Glomerular endothelial cell (primary cell): ENCODE results near the gene RXFP4. TPM values are rescaled to one million over a fixed set of nuclear protein-coding genes. Genes with fewer than 3 reads are reported as not detected.
"Not testable (repeated sequence)": the region's sequence is repeated elsewhere in the genome, so short reads cannot be mapped to it uniquely, and the experiment has no call there.

Source experiments
- DNase-seq: peaks from one replicate; pipeline ENCODE4 v3.0.0-alpha.2; 2011; ENCODE audit warnings: low read depth, low spot score; ENCODE audit errors: extremely low read depth
- total RNA-seq: library from RNA; depleted of rRNA; stranded (reverse); fragments of >200 nt; gene quantifications from 2 replicates; pipeline ENCODE4 v1.2.3, GENCODE V29; 2015

The RXFP4 gene
- total RNA-seq, 1 donor from 2014 or later = not detected

- DNase-seq = no peak
Observed at GRCh38 chr1:155976913-155977689, 35.7 kb downstream of the RXFP4 start.

- DNase-seq = no peak
Observed at GRCh38 chr1:155977690-155978324, 36.4 kb downstream of the RXFP4 start.

- no peak for DNase-seq
Observed at GRCh38 chr1:155978325-155978972, 37.0 kb downstream of the RXFP4 start, which contains the start of gene ARHGEF2. ARHGEF2 (minus strand) TSS chr1:155978547; CDS start chr1:155978427, 120 bp downstream.

- DNase-seq = no peak
Observed at GRCh38 chr1:155978973-155979429, 37.6 kb downstream of the RXFP4 start.

GRCh38 chr1:155979597-155980343 is 38.3 kb downstream of the RXFP4 start:
- no peak for DNase-seq

GRCh38 chr1:155981266-155982088 is 40.0 kb downstream of the RXFP4 start:
- DNase-seq = no peak

GRCh38 chr1:155982106-155982505 is 40.7 kb downstream of the RXFP4 start:
- DNase-seq = no peak

- DNase-seq = no peak
Observed at GRCh38 chr1:155983191-155984024, 42.0 kb downstream of the RXFP4 start.

GRCh38 chr1:155984341-155984740 is 42.9 kb downstream of the RXFP4 start:
- no peak for DNase-seq

- DNase-seq = not testable (repeated sequence)
Observed at GRCh38 chr1:155984903-155985645, 43.6 kb downstream of the RXFP4 start.

- DNase-seq = no peak
Observed at GRCh38 chr1:155989242-155990004, 48.0 kb downstream of the RXFP4 start.

GRCh38 chr1:155990005-155990739 is 48.7 kb downstream of the RXFP4 start:
- DNase-seq = no peak

Other genes with a start within 250 kb of the RXFP4 start
- gene GON4L, start 84.4 kb upstream of the RXFP4 start, total RNA-seq = 28.0 and 34.2 TPM in 2 replicates
- 31.2 and 34.4 TPM in 2 replicates for gene SYT11, start 82.1 kb upstream of the RXFP4 start, total RNA-seq
- 53.6 and 60.8 TPM in 2 replicates for gene RIT1, start 30.3 kb upstream of the RXFP4 start, total RNA-seq
- 24.5 and 34.8 TPM in 2 replicates for gene KHDC4, start 7.2 kb upstream of the RXFP4 start, total RNA-seq
- 92.3 and 105 TPM in 2 replicates for gene ARHGEF2, start 36.9 kb downstream of the RXFP4 start, total RNA-seq
- gene SSR2, start 79.3 kb downstream of the RXFP4 start, total RNA-seq = 464 and 497 TPM in 2 replicates
- 31.0 and 34.0 TPM in 2 replicates for gene UBQLN4, start 112.2 kb downstream of the RXFP4 start, total RNA-seq
- gene LAMTOR2, start 113.1 kb downstream of the RXFP4 start, total RNA-seq = 96.2 and 113 TPM in 2 replicates
- not detected in 2 replicates for gene RAB25, start 119.5 kb downstream of the RXFP4 start, total RNA-seq
- gene MEX3A, start 140.8 kb downstream of the RXFP4 start, total RNA-seq = 10.5 and 11.6 TPM in 2 replicates
- gene LMNA, start 173.1 kb downstream of the RXFP4 start, total RNA-seq = 588 and 767 TPM in 2 replicates
- gene SEMA4A, start 211.9 kb downstream of the RXFP4 start, total RNA-seq = 0.93 and 1.3 TPM in 2 replicates